ENCODE results near the gene SLC45A1.

Gene SLC45A1

DNA sequence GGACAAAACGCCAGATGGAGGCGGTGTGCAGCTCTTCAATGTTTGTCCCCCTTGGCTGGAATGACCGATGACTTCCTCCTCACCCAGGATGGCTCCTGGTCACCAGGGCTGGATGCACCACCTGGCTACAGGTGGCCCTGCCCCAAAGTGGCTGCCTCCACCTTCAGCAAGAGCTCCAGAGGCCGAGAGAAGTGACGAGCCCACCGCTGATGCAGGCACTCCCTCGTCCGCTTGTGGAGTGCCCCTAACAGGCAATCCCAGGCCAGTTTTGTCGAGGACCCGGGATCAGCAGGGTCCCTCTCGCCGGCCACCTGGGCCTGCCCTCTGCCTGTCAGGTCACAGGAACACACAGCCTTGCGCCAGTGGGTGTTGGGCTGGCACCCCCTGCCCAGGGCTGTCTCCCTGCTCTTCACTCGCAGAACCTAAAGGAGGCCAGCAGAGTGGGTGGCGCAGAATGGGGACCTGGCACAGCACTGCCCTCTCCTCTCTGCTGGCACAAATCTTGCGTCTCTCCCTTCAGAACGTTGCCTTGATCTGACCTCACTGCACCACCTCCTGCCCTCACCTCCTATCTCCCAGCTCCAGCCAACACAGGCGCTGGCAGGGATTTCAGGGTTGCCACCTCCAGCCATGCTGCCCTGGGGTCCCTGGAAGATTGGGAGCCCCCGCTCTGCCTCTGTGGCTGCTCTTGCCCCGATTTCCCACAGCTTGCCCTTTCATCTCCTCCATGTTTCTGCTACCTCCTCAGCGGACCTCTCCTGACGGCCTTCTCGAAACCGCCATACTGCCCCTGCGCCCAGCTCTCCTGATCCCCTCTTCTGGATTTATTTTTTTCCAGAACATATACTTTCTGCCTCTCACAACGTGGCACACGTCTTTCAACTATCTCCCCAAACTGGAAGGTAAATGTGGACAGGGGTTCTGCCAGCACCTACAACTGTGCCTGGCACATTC lies 38.6 kb downstream of the SLC45A1 start:
- no peak for DNase-seq

DNA sequence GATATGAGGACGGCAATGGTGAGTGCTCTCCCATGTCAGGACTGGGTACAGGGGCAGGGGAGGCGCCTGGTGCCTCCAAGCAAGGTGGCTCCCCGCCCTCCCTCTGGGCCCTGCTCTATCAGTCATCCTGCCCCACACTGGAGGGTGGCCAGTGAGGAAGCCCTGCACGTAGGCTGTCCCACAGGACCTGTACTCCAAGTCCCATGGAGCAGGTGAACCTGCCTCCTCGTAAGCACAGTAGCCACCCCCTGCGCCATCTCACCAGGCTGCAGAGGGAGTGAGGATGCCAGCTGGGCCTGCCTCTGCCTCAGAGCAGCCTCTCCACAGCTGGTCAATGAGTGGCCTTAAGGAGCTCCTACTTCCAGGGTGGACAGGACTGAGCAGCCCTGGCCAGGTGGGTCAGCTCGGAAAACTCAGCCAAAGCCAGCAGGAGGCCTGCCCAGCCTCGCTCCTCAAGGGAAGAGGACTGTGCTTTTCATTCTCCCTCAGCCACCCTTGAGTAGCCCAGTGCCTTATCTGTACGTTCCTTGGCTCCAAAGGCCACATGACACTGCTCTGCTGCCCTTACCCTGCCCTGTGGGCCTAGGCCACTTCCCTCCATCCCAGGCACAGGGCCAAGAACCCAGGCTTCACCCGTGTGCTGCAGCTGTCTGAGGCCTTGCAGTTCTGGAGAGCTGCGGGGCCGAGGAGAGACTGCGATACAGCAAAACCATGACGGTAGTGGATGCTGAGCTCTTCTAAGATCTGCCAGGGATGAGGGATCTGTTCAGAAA lies 39.6 kb downstream of the SLC45A1 start:
- DNase-seq: no peak

DNA sequence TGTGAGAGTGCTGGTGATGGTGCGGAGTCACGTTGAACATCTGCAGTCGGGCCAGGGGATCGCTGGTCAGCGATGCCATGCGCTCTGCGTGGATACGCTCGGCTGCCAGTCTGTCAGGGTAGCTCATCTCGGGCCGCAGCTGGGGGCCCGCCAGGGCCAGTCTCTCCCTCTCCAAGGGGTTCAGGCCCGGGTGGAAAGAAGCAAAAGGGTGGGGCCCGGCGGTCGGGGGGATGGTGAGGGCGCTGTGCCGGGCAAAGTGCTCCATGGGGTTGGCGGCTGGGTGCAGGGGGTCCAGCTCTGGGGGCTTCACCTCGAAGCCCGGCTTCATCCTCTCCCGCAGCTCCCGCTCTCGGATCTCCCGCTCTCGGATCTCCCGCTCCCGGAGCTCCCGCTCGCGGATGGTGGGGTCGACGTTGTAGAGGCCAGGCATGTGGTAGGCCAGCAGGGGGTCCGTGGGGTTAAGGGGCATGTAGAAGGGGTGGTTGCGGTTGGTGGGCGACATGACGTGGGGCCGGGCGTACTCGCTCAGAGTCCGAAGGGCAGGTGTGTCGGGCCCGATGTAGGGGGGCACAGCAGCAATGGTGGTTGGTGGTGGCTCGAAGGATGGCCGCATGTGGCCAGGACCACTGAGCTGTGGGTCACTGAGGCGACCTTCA lies 40.5 kb downstream of the SLC45A1 start:
- no peak for DNase-seq

DNA sequence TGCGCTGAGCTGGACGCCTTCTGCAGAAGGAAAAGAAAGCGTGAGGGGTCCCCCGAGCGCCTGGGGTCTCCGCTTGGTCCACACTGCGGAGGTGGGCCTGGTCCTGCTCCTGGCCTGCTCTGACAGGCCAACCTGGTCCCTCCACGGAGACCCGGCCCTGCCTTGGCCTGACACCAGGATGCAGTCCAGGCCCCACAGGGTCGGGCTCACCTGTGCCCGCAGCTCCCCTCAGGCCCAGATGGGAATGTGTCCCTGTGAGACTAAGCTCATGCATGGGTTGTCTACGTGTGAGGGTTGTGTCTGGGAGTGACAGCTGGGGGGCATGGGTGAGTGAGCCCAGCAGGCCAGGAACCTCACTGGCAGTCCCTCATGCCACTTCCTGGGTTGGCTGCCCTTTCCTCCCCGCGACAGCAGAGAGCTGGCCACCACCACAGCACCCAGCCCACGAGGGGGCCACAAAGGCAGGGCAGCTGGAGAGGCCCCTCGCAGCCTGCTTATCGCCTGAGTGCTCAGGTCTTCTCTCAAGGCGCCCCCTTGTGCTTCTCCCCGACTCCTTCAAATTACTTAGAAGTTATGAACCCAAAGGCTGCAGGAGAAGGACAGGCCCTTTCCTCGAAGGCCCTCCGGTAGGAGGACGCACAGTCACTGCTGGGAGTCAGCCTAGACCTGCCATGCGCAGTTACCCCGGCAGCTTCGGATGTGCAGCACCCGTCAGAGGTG lies 41.1 kb downstream of the SLC45A1 start:
- DNase-seq: no peak

DNA sequence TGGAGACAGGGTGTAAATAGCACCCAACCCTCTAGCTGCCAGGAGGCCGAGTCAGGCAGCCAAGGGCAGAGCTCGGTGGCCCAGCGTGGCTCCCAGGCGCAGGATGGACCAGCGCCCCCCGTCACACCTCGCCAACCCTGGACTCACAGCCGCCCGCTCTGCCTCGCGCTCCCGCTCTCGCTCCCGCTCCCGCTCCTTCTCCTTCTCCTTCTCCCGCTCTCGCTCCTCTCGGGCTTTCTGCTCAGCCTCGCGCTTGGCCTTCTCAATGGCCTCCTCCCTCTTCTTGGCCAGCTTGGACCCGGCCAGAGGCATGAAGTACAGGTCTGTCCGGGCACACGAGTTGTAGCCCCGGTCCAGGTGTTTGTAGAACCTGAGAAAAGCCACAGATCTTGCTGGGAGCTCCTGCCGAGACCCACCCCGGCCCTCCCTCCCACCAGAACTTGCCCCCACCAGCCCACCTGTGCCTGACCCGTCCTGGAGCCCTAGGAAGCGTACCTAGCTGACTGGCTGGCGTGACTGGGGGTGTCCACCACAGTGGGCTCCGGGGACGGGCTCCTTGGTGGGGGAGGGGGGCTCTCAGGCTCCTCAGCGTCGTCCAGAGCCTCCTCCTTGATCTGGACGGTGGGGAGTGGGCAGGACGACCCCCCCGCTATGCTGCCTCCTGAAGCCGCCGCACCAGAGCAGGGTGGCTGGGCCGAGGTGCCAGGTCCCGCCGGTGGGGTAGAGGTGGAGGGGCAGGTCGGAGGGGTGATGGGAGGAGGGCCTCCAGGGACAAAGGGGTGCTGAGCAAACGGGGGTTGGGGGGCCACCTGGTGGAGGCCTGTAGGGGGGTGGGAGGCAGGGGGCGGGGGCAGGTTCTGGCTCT lies 41.9 kb downstream of the SLC45A1 start:
- no peak for DNase-seq

DNA sequence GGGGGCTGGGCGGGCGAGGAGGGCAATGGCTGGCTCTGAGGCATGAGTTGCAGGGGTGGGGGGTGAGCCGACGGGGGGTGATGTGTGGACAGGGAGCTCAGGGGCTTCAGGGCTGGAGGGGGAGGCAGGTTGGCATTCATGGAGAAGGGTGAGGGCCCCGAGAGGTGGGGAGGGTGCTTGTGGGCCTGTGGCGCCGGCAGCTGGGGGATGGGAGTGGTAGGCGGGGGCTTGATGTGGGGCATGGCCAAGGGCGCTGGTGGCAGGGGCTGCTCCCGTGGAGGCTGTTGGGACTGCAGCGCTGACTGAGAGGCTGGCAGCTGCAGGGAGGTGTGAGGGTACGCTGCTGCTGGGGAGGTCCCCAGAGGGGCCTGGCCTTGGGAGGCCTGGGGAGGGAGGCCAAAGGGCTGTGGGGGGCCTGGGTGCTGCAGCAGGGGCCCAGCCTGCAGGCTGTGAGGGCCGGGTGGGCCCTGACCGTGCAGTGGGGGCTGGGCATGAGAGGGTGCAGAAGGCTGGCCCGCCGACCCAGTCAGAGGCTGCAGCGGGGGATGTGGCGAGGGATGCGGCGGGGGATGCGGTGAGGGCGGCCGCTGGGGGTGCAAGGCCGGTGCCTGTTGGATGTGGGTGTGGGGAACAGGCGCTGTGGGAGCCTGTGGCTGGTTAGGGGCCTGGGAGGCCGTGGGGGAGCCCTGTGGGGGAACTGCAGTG lies 42.7 kb downstream of the SLC45A1 start:
- no peak for DNase-seq

DNA sequence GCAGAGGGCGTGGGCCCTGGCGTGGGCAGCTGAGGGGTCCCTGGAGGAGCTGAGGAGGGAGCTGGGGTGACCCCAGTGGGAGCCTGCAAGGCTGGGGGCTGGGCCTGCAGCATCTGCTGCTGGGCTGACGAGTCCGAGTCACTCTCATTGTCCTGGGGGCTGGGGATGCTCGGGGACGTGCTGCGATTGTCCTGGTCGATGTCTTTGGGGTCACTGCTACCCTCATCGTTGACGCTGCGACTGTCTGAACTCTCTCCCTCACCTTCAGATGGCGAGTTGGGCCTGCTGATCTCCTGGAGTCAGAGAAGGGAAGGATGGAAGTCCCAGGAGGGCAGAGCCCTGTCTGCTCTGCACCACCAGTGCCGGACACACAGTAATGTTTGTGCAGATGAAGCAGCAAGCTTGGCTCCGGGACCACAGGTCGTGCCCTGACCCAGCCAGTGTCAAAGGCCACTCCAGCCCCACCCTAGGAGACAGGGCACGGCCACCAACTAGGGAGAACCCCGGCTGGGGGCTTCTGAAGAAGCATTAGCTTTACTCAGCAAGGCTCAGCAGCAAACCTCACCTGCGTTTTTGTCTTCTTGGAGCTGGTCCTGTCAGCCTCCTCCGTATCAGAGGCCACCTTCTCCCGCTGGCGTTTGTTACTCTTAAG lies 43.4 kb downstream of the SLC45A1 start:
- DNase-seq: no peak

DNA sequence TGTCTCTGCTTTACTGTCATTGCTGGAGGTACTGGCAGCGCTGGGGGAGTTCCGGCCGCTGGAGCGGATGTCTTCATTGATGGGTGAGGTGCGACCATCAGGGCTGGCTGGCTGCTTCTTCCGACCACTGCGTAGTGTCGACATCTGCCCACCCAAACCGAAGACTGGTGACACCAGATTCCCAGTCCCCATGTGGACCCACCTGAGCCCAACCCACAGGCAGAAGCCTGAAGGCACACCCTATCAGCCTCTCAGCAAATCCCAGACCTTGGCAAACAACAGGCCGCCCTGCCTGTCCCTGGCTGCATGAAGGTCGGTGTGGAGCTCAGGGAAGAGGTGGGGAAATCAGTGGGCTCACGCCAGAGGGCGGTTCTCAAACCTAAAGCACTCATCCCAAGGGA lies 44.8 kb downstream of the SLC45A1 start:
- no peak for DNase-seq

DNA sequence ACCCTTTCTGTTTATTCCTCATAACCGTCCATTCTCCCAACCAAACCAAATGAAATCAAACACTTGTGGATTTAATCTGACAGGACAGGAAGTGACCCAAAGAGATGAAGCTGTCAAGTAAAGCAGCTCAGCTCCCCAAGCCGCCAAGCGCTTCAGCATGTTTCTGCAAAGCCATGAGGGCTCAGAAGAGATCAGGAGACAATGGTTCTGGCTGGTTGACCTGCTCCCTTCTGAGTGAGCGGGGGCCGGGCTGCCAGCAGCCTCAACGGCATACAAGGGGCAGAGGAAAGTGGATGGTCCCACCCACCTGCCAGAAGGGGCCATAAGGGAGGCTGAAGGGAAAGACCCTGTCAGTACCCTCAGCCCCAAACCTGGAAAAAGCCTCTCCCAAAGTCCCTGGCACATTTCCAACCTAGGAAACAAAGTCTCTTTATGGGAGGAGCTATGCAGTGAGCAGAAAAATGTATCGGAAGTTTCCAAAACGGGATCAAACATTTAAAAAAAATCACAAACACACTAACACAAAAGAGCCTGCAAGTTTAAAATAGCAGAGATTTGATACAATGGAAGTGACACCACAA lies 45.4 kb downstream of the SLC45A1 start:
- DNase-seq: no peak

DNA sequence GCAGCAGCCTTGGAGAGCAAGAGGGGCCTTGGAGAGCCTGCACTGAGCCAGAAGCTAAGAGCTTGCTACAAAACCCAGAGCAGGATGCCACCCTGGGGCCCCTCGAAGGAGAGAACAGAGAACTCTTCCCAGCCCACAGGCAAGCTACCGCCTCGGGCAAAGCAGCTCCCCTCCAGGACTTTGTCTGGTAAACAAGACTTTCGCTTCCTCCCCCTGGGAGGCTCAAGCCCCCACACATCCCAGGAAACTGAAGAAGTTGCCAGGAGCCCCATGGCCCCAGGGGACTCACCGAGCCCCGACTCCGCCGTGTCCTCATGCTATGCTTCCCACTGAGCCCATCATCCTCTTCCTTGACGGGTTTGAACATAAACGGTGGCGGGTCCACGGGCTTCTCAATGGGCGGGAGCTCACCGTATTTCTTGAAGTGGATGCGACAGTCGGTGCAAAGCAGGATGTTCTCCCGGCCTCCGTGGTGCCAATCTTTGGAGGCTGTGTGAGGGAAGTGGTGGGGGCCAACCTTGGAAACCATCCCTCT lies 45.9 kb downstream of the SLC45A1 start:
- no peak for DNase-seq

DNA sequence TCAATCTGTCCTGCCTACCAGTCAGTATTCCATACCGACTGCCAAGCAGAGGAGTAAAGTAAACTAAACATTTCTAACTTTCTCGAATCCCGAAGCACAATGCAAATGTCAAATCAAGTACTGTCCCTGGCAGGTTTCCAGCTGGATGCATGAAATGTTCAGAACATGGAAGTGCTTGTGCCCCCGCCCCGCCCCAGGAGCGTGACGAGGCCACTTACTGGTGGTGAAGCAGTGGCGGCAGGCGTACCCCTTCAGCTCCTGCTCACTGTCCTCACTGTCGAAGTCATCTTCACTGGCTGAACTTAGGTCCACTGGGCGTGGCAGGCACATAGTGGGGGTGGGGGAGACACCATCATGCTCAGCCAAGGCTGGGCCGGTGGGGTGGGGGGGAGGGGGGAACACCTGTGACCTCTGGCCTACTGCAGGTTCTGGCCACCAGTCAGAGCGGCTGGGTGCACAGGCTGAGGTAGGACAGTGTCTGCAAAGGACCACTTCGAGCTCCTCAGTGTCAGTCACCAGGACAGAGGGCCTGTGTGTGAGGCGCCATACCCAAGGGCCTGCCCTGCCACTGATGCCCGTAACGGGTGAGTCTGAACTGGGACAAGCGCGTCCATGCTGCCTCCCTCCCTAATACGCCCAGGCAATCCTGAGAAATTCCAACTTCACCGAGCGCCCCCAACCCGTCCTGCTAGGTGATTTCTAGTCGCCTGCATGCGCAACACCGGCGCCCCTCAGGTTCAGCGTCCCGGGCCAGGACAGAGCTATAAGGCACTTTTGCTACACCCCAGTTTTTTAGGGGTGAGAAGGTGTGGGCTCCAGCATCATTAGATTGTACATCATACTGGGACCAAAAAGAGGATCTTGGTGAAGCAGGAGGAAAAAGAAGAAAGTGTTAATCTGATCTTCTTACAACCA lies 46.9 kb downstream of the SLC45A1 start:
- peak; percentile 45 for DNase-seq

DNA sequence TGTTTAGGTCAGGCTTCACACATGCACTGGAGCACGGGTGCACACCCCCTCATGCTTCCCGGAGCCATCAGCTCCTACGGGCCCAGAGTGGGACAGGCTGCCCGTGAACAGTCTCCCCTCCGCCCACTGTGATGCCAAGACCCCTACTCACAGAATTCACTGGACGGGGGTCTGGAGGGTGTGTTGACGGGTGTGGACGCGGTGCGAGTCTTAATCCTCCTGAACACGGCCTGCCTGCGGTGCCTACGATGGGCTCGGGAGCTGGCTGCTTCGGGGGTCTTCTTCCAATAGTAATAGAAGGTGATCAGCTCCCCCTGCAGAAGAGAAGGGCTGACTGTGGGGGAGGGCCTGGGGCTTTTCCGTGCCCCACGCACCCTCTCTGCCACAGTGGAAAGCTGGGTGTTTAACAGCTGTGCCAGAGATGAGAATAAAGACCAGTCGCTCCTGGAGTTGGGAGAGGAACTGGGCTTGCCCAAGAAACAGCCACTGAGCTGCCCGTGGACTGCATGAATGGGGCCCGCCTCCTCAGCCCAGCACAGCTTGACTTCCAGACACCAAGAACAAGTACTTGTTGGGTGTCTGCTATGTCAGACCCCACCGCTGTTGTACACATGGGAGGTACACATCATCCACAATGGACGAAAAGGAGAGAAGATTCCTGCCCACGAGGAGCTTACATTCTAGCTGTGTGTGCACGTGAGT lies 47.9 kb downstream of the SLC45A1 start:
- no peak for DNase-seq

DNA sequence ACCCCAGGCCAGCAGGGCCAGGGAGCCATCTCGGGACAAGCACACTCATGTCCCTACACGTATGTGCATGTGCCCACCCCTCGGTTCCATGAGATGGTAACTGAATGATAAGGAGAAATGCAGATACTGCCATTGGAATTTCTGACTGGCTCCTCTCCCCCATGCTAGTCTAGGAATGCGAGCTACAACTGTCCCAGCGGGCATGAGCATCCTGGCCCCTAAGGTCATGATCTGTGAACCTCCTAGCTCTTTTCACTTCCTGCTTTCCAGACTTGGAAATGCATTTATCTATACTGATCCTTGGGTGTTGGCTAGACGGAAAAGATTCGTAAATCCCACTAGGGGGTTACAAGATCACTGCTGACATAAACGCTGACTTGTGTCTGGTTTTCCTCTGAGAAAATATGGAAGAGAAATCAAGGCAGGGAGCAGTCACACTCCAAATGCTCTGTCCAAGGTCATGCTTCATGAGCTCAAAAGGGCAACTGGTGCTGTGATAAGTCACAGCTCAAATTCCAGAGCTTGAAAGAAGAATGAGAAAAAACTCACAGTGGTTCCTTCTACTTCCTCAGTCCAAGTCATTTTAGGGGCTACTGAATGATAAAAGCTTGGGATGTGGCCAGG lies 49.8 kb downstream of the SLC45A1 start:
- no peak for DNase-seq

DNA sequence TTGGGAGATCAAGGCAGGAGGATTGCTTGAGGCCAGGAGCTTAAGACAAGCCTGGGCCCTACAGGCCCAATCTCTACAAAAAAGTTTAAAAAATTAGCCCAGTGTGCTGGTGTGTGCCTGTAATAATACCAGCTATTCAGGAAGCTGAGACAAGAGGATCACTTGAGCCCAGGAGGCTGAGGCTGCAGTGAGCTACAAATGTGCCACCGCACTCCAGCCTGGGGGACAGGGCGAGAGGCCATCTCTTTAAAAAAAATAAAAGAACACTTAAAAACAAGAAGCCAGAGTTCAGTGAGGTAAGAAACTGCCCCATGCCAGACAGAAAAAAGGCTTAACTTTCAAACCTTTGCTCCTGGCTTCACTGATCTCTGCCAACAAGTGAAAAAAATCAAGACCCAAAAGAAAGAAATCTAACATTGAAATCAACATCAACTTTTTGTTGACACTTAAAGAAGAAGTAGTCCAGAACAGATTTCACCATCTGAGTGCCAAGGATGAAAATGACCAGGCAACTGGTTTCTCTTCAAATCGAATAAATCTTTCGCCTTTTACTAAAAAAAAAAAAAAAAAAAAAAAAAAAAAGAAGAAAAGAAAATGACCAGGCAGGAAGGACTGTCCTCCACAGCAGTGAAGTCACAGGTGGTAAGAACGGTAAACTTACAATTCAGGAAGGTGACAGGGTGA lies 51.2 kb downstream of the SLC45A1 start:
- DNase-seq: no peak

DNA sequence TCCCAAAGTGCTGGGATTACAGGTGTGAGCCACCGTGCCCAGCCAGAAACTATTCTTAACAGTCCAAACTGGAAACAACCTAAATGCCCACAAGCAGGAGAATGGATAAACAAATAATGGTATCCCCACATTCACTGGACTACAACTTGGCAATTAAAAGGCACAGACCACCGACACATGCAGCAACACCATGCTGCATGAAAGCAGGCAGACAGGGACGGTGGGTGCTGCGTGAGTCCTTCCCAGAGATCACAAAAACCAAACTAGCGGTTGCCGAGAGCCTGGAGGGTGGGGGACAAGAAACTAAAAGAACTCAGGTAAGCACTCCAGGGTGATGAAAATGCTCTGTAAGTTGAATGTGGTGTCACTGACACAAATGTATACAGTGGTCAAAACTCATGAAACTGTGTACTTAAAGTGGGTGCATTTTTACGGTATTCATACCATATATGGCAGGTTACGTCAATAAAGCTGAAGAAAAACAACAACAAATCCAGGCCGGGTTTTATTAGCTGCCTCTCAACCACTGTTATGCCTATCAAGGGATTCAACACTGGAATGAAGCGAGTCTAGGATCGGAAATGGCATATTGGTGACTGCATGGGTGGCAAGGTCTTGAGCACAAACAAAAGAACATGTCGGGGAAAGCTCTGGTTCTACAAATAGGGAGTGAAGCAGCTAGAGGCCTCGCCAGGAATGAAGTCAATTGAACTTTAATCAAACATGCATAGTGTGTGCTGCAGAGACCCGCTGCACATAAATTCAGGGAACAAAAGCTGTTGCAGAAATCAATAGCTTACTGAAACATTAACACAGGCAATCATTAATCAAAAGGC lies 52.4 kb downstream of the SLC45A1 start:
- DNase-seq: no peak

DNA sequence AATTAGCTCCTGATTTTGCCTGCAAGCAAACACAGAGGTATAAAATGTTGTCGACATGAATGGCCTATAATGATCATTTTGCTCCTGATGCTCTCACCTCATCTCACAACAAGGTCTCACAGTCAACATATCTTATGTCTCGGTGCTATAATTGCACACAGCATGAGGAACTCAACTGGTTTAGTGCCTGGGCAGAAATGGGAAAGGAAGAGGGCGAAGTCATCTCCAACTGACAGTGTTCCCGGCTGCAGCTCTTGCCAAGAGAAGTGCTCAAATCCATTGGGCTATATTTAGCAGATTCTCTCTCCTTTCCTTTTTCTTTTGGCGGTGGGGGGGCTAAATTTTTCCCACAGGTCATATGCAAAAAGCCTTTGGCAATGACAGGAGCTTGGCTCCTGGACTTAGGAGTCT lies 53.0 kb downstream of the SLC45A1 start:
- no peak for DNase-seq
